ENCODE results near the gene NEU2. TPM values are rescaled to one million over a fixed set of nuclear protein-coding genes. Genes with fewer than 3 reads are reported as not detected.

Gene NEU2
- total RNA-seq, 1 experiment from 2014 or later, result not detected

DNA sequence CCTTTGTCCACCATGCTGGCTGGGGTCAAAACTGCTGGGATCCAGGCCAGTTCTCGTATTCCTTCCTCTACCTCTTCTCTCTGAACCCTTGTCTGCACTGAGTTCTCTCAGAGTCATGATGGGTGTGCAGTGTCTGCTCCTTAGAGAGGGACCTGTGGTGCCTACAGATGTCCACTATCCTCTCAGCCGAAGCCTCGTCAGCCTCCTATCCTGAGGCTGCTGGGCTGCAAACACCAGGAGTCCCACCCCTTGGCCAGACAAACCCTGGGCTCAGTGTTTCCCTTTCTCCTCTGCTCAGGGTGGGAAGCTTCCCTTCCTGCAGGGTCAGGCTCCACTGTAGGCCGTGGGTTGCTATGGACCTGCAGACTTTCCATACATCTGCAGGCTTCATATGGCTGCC is 30.0 kb downstream of the NEU2 start:
- TF ChIP-seq CTCF (conservative IDR thresholded peaks at IDR 0.05) (no peak), EZH2 (IDR thresholded peaks at IDR 0.05; ENCODE audit: low read depth) (no peak)
- 0 out of 2 replicates have a peak, but pooled peaks cover 1% of the 10 kb centered on the region for H3F3A ChIP-seq (ENCODE audit: insufficient read depth, low read depth)
- BruUV-seq (replicated peaks), result no TSS peak
- no peak overlapping the region for H3K4me3 ChIP-seq
- ChIA-PET CTCF (no interaction called here), POLR2A (ENCODE audit: unreplicated experiment) (interaction anchor here (0.5 to 0.7 kb wide), 2 partner anchors 17 to 147 kb away, joined by 3 to 4 read pairs; no protein-coding TSS in a partner anchor)
- H2AFZ ChIP-seq, result no peak overlapping the region
- no peaks in the 10 kb centered on the region for H3K27me3 ChIP-seq (ENCODE audit: insufficient read depth, low read depth)
- no peaks in the 10 kb centered on the region for H4K20me1 ChIP-seq (ENCODE audit: insufficient read depth)
- no peak for DNase-seq
- H3K9me3 ChIP-seq (ENCODE audit: insufficient read depth, low read depth), result no peaks in the 10 kb centered on the region
- H3K4me1 ChIP-seq (replicated peaks; ENCODE audit: insufficient read depth), result no peaks in the 10 kb centered on the region
- no peak overlapping the region for H3K27ac ChIP-seq
- intact Hi-C loops (cut with micrococcal nuclease; ENCODE audit: unreplicated experiment), result no loop called here
- H3K4me2 ChIP-seq, result no peak overlapping the region
- no peaks in the 10 kb centered on the region for H3K79me2 ChIP-seq (ENCODE audit: low read depth)
- H3K9me2 ChIP-seq (ENCODE audit: insufficient read depth), result no peaks in the 10 kb centered on the region
- no peaks in the 10 kb centered on the region for H3K36me3 ChIP-seq (ENCODE audit: low read depth)

DNA sequence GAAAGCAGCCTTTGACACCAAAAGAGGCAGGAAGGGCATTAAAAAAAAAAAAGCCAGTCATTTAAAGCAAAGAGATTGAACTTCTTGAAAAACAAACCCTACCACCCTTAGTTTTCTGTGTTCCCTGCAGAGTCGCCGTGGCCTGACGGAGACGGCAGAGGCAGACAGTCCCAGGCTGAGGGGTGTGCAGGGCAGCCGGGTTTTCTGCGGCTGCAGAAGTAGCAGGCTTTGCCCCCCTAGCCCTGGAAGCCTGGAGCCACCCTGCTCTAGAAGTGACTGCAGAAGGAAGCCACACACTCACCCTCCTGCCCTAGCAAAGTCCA is 30.4 kb downstream of the NEU2 start:
- Histone ChIP-seq H3F3A (ENCODE audit: insufficient read depth, low read depth) (0 out of 2 replicates have a peak, but pooled peaks cover 3% of the 10 kb centered on the region), H3K4me2 (no peak overlapping the region), H3K9me2 (ENCODE audit: insufficient read depth) (no peaks in the 10 kb centered on the region), H3K27ac (no peak overlapping the region), H2AFZ (no peak overlapping the region), H3K9me3 (ENCODE audit: insufficient read depth, low read depth) (no peaks in the 10 kb centered on the region), H3K27me3 (ENCODE audit: insufficient read depth, low read depth) (no peaks in the 10 kb centered on the region), H3K4me3 (no peak overlapping the region), H3K79me2 (ENCODE audit: low read depth) (no peaks in the 10 kb centered on the region), H3K36me3 (ENCODE audit: low read depth) (no peaks in the 10 kb centered on the region), H4K20me1 (ENCODE audit: insufficient read depth) (no peaks in the 10 kb centered on the region), H3K4me1 (replicated peaks; ENCODE audit: insufficient read depth) (no peaks in the 10 kb centered on the region)
- TF ChIP-seq CTCF (conservative IDR thresholded peaks at IDR 0.05) (no peak), EZH2 (IDR thresholded peaks at IDR 0.05; ENCODE audit: low read depth) (no peak)
- POLR2A ChIA-PET (ENCODE audit: unreplicated experiment), result interaction anchor here (0.7 kb wide), 1 partner anchor 17 kb away, joined by 4 read pairs; no protein-coding TSS in a partner anchor
- intact Hi-C loops (cut with micrococcal nuclease; ENCODE audit: unreplicated experiment), result no loop called here
- CTCF ChIA-PET, result no interaction called here
- no peak for DNase-seq
- BruUV-seq (replicated peaks), result no TSS peak

DNA sequence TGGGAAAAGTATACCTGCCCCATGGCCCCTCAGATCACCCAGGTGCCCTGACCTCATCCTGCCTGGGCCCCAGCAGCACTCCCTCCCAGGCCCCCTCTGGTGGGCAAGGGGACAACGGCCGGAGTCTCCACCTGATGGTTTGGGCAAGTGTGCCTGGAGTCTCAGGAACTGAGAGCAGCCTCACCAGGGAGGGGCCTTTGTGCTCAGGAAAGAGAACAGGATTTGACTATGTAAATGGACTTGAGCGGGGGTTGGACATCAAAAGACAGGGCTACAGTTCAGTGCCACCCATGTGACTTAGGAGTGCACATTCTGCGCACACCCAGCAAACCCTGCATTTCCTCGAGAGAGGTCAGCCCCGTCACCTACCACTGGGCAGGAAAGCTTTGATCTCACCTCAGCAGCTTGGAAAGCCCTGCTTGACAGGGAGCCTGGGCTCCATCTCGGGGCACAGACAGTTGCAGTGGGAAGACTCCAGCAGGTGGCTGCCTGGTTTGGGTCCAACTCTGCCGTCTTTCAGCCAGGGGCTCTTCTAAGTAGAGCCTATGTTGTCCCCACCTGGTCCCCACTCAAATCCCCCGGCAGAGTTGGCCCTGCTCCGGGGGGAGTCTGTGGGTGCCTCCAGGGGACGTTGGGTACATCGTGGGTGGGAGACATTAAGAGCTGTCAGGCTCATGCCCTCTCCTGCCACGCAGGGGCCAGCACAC is 30.9 kb downstream of the NEU2 start:
- H4K20me1 ChIP-seq (ENCODE audit: insufficient read depth), result no peaks in the 10 kb centered on the region
- BruUV-seq (replicated peaks), result no TSS peak
- H3K4me2 ChIP-seq, result no peak overlapping the region
- no peak overlapping the region for H2AFZ ChIP-seq
- H3K27ac ChIP-seq, result no peak overlapping the region
- H3K9me3 ChIP-seq (ENCODE audit: insufficient read depth, low read depth), result no peaks in the 10 kb centered on the region
- POLR2A ChIA-PET (ENCODE audit: unreplicated experiment), result no interaction called here
- no peaks in the 10 kb centered on the region for H3K4me1 ChIP-seq (replicated peaks; ENCODE audit: insufficient read depth)
- 0 out of 2 replicates have a peak, but pooled peaks cover 3% of the 10 kb centered on the region for H3F3A ChIP-seq (ENCODE audit: insufficient read depth, low read depth)
- H3K4me3 ChIP-seq, result no peak overlapping the region
- no peaks in the 10 kb centered on the region for H3K79me2 ChIP-seq (ENCODE audit: low read depth)
- TF ChIP-seq CTCF (conservative IDR thresholded peaks at IDR 0.05) (no peak), EZH2 (IDR thresholded peaks at IDR 0.05; ENCODE audit: low read depth) (no peak)
- CTCF ChIA-PET, result no interaction called here
- no peaks in the 10 kb centered on the region for H3K9me2 ChIP-seq (ENCODE audit: insufficient read depth)
- H3K36me3 ChIP-seq (ENCODE audit: low read depth), result no peaks in the 10 kb centered on the region
- no peak for DNase-seq
- no peaks in the 10 kb centered on the region for H3K27me3 ChIP-seq (ENCODE audit: insufficient read depth, low read depth)
- intact Hi-C loops (cut with micrococcal nuclease; ENCODE audit: unreplicated experiment), result no loop called here
